ENCODE measurements around the gene LRRC74B.
"Not testable (repeated sequence)": the region's sequence is repeated elsewhere in the genome, so short reads cannot be mapped to it uniquely, and the experiment has no call there.

The LRRC74B gene

DNA sequence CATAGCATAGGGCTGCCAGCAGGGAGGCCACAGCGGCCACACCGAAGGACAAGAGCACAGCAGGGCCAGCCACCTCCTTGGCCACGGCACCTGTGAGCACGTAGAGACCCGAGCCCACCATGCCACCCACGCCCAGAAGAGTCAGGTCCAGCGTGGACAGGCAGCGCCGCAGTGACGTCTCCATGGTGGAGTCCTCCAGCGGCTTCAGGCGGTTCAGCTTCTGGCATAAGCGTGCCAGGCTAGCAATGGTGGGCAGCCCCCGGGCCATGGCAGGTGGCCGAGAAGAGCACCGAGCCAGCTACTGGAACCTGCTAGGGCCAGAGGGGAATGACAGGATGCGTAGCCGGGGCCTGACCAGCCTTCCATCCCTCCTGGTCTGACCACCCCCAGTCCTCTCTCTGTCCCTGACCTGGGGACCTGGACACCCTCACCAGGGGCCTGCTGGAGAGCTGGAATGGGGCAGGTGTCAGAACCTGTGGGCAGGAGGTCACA, 14.2 kb upstream of the LRRC74B start:
- DNase-seq (ENCODE audit: low spot score) = no peak

DNA sequence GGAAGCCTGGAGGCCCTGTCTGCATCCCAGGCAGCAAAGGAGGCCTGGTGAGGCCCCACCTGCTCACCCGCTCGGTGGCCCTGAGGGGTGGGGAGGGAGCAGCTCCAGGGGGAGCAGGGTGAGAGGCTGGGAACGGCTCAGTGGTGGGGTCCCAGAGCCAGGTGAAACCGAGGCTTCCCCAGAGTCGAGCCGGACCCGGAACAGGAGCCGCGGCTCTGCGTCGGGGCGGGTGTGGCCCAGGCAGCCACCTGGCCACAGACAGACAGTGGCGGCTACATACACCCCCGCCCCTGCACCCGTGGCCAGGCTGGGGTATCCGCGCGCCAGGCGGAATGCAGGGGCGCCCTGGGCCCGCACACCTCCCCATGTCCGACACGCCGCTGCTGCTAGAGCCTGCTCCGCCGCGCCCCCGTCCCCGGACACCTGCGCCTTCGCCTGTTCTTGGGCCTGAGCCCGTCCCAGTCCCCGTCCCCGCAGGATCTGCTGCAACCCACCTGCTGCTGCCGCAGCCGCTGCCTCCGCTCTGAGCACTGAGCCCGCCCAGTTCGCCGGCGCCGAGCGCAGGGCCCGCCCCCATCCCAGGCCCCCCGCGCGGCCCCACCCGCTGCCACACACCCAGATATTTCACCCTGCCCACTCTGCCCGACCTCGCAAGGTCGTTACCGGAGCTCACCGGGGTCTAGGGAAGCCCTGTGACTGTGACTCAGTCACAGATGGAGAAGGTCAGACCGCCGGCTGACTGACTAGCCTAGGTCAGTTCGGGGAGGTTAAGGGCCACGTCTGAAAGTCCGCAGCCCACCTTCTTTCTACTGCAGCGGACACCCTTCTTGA, 13.5 kb upstream of the LRRC74B start, which contains the start of gene SLC7A4:
Gene SLC7A4, minus strand, starts transcription at position 525 of the 831 bp plus-strand sequence. CDS start 749 bp downstream, outside the sequence.
- DNase-seq (ENCODE audit: low spot score) = no peak

DNA sequence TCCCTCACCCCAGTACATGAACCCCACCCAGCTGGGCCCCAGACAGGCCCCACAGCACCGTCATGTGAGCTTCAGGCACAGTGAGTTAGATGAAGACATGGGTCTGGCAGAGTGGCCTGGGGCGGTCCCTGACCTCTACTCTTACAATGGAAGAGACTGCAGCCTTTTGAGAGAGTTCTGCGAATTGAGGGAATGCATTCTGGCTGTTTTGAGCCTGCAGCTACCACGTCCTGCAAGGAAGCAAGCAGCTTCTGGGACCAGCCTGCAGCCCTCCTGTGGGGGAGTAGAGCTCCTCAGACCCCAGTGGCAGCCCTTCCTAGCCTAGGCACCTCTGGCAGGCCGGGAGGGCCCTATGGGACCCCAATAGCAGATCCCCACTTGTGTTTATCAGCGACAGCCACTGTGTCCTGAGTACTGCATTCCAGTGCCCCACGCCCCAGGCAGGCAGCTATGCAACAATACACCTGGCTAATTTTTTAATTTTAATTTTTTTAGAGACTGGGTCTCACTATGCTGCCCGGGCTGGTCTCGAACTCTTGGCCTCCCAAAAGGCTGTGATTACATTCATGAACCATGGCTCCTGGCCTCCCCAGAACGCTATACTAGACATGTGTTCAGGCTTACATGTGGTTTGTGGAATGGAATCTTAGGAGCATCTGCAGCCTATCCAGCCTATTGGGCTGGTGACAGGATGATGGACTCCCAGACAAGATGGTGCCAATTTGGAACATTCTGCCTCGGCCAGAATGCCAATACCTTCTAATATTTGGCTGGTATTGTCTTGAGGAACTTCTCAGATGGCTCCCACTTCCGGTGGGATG, 12.7 kb upstream of the LRRC74B start:
- no peak for DNase-seq (ENCODE audit: low spot score)

DNA sequence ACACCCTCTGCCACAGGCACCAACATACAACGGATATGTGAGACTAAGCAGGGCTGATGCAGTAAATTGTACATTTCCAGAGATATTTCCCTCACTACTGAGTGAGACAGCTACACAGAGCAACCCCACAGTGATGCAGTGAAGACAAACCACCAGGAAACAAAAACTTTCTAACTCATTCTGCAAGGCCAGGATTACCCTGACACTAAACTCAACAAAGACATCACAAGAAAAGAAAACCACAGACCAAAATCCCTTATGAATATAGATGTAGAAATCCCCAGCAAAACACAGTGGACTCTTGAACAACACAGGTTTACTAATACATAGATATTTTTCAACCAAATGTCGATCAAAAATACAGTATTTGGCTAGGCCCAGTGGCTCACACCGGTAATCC, 11.9 kb upstream of the LRRC74B start:
- no peak for DNase-seq (ENCODE audit: low spot score)

DNA sequence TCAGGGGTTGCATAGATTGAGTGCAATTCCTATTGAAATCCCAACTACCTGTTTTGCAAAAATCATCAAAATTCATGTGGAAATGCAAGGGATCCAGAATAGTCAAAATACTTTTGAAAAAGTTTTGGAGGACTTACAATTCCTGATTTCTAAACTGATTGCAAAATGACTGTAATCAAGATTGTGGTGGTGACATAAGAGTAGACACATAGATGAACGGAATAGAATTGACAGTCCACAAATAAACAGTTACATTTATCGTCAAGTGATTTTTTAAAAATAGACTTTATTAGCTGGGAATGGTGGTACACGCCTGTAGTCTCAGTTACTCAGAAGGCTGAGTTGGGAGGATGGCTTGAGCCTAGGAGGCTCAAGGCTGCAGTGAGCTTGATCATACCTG, 10.8 kb upstream of the LRRC74B start:
- DNase-seq (ENCODE audit: low spot score) = no peak

DNA sequence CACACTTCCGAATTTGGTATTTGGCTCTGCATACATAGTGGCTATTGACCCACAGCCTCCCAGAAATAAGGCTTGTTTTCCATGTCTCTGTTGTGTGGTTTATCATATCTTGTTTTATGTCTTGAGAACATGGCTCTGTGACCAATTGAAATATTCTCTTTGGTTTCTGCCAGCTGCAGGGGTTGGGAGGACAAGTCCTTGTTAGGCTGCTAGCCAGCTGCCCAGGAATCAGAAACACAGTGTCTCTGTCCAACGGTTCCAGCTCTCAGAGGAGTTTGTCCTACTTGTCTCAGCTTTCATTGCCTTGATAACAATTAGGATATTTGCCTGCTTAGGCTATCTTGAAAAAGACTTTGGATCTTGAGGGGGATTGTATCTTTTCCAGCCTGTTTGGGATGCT, 7.3 kb upstream of the LRRC74B start:
- no peak for DNase-seq (ENCODE audit: low spot score)

DNA sequence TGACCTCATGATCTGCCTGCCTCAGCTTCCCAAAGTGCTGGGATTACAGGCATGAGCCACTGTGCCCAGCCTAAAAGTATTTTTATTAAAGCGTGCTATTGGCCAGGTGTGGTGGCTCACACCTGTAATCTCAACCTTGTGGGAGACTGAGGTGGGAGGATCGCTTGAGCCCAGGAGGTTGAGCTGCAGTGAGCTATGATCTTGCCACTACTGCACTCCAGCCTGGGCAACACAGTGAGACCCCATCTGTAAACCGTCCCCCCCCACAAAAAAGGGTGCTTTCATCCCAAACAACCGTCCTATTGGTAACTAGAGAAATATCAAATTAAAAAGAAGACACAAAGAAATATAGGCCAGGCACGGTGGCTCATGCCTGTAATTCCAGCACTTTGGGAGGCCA, 6.6 kb upstream of the LRRC74B start:
- not testable (repeated sequence) for DNase-seq (ENCODE audit: low spot score)

DNA sequence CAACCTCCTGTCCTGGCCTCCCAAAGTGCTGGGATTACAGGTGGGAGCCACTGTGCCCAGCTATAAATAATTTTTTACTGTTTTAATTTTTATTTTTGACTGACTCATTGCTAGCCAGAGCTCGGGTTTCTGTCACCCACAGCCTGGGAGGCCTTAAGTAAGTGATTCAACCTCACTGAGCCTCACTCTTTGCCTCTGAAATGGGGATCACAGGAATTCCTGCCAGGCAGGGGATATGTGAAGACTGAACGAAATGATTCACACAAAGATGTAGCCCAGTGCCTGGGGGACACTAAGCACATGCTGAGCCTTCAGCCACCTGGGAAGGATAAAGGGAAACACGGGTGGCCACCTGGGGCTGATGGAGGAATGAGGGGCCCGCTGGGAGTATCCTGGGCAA, 3.8 kb upstream of the LRRC74B start:
- DNase-seq (ENCODE audit: low spot score) = no peak

DNA sequence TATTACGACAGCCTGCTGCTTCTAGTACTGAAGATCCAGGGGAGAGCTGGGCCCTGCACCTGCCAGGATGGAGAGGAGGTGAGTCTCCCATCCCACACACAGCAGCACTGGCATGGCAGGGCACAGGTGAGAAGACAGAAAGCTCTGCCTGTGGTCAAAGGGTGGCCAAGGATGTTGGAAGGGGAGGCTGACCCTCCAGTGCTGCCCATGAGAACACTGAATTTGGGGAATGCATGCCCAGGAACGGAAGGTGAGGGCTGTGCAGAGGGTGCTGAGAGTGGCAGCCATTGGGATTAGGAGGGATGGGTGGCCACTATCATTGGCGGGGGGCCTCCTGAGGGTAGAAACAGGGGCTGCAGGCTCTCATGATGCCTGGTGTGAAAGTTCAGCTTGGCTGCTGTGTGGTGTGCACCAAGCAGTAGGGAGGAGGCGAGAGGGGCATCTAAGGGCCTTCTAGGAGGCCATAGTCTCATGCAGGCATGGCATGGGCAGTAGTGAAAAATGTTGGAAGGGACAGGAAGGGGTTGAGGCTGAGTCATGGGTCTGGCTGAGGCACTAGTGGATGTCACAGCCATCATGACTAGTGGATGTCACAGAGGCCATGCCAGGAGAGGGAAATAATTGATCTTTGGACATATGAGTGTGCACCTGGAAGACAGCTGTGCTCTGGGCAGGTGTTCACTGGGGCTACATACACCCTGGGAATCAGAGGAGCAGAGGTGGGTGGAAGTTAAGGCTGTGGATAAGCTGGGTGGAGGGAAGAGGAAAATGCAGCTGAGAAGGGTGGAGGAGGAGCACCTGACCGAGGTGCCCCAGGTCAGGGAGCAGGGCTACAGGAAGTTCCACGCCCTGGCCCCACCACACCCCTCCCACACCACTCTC, 2.5 kb upstream of the LRRC74B start:
- DNase-seq (ENCODE audit: low spot score) = no peak

DNA sequence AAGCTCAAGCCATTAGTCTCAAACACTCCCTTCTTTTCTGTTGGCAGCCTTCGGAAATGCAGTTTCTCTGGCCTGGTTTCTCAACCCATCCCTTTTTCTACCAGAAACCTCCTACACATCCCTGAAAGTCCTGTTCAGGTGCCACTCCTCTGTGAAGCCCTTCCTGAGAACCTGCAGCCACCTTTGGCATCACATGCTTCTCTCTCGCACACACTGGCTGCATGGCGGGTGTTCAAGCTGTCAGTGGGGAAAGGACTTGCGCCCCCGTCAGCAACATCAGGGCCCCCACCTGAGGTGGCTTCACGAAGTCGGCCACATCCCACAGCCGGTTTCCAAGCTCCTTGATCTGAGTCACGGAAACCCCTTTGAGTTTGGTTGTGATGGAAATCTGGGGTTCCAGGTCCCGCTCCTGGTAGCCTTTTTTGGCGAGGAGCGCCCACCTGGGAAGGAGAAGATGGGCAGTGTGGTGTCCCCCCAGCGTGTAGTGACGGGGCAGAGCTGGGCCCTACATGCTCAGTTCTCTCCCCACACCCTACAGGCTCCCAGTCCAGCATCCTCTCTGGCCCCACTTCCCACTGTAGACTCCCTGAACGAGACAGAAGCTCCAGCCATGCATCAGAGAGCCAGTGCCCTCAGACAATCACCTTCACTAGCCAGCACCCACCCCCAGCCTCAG, 1.7 kb upstream of the LRRC74B start:
- DNase-seq (ENCODE audit: low spot score) = no peak

DNA sequence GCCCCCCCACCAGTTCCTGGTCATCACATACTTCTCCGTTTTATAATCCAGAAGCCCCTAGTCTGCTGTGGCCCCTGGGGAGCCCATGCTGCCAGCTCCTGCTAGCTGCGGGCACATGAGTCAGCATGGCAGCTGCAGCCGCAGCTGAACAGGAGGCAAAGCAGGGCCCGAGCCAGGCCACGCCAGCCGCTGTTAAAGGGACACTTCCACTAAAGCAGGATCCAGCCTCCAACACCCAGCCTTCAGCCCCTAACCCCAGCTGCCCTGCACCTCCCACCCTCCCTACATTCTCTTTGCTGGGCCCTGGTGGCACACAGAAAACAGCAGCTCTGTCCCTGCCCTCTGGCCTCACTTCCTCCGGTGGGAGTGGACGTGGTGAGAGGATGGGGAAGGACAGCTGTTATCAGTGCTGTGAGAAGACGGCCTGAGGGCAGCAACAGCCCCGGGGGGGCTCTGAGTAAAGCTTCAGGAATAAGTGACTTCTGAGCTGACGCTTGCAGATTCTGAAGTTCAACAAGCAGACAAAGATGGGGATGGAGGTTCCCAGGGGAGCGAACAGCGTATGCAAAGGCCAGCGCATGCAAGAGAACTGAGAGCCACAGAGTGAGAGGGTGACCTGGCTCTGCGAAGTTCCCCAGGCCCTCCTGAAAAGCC, 688 bp upstream of the LRRC74B start:
- DNase-seq (ENCODE audit: low spot score) = no peak

DNA sequence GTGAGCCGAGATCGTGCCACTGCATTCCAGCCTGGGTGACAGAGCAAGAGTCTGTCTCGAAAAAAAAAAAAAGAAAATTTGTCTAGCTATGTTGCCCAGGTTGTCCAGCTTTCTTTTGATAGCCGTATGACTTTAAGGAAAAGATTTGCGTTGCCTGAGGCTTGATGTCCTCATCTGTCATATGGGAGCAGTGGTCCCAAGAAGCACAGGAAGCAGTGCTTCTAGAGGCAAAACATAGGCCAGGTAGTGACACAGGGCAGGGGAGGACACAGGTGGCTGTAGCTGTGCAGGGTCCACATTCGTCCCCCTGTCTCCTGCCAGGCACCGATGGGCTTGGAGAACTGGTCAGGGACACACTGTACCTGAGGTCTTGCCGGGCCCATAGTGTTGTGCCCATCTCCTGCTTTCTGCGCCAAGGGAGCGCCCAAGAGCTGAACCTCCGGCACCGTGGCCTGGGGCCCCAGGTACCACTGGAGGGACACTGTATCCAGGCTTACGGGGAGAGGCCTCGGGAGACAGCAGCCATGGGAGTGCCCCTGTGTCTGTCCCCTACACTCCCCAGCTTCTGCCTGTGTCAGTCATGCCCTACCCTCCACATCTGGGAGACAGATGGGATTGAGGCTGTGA, 1.4 kb downstream of the LRRC74B start:
- no peak for DNase-seq (ENCODE audit: low spot score)

DNA sequence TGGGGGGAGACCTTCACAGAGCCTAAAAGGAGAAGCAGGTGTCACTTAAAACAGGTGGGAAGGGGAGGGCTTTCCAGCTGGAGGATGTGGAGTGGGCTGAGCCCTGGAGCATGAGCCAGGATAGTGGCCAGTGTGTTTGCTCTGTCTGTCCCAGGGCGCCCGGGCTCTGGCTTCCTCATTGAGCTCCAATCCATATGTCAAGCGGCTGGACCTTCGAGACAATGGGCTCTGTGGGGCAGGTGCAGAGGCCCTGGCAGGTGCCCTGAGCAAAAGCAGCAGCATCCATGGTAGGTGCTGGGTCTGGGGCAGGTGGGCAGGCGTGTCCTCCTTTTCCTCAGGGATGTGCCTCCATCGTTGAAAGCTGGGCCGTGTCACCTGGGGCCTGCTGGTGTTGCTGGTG, 2.0 kb downstream of the LRRC74B start:
- no peak for DNase-seq (ENCODE audit: low spot score)

DNA sequence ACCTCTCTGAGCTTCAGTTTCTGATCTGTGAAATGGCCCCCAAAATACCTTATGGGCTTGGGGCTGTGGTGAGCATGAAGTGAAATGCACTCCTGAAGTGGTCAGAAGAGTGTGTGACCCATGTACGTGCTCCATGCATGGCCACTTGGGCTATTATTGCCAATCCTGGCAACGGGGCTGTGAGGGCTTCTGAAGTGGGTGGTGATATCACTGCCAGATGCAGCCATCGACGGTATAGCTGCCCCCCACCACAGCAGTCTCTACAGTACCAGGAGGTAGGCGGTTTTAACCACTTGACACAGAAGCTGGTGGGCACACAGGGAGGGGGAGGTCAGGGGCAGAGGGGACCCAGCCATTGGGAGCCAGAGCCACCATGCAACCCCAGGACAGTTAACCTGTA, 2.7 kb downstream of the LRRC74B start:
- not testable (repeated sequence) for DNase-seq (ENCODE audit: low spot score)

DNA sequence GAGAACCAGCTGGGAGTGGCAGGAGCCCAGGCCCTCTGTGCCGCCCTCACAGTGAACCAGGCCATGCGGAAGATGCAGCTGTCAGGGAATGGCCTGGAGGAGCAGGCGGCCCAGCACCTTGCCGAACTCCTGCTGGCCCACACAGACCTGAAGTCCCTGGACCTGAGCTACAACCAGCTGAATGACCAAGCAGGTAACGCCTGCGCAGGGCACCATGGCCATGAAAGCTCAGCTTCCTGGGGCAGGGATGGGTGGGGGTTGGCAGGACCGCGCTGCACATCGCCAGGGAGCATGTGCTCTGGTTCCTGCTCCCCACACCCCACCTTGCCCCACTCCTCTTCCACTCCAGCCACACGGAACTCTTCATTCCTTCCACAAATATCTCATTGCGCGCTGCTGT, 3.2 kb downstream of the LRRC74B start:
- DNase-seq (ENCODE audit: low spot score) = not testable (repeated sequence)

DNA sequence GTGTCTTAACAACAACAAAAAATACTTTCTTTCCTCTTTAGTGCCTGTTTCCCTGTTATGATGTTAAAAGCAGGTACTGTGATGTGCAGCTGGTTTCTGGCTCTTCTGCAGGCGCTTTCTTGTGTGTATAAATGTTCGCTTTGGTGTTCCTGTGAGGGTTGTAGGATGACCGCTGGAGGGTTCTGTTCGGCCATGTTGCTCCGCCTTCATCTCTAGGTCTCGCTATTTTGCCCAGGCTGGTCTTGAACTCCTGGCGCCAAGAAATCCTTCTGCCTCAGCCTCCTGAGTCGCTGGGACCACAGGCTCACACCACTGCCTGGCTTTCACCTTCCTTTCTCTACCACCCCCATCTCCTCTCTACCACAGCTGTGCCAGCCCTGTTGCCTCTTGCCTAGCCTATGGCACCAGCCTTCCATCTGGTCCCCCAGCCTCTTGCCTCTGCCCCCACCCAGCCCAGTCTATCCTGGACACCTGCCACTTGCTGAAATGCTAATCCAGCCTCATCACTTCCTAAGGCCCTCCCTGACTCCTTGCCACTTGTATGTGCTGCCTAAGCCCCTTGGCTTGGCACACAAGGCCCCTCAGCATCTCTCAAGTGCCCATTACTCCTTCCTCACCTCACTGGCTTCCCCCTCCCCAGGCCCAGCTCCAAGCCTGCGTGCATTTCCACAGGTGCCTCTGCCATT, 5.5 kb downstream of the LRRC74B start:
- DNase-seq (ENCODE audit: low spot score) = no peak

DNA sequence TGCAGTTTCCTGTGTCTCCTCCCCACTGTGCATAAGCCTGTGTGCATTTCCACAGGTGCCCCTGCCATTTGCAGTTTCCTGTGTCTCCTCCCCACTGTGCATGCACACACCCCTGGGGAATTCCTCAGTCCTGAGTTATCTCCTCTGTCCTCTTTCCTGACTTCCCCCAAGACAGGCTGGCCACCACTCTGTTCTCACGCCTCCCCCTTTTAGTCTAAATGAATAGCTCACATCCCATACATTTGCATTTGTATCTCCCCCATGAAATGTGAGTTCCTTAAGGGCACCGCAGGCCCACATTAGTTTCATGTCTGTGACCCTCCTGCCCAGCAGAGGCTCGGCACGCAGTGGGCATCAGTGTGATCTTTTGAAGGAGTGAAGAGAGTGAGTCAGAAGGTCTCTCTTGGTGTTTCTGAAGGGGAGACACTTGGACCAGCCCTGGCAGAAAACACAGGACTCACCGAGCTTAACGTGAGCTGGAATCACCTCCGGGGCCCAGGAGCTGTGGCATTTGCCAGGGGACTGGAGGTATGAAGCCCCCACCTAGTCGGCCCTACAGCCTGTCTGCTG, 6.2 kb downstream of the LRRC74B start:
- no peak for DNase-seq (ENCODE audit: low spot score)

DNA sequence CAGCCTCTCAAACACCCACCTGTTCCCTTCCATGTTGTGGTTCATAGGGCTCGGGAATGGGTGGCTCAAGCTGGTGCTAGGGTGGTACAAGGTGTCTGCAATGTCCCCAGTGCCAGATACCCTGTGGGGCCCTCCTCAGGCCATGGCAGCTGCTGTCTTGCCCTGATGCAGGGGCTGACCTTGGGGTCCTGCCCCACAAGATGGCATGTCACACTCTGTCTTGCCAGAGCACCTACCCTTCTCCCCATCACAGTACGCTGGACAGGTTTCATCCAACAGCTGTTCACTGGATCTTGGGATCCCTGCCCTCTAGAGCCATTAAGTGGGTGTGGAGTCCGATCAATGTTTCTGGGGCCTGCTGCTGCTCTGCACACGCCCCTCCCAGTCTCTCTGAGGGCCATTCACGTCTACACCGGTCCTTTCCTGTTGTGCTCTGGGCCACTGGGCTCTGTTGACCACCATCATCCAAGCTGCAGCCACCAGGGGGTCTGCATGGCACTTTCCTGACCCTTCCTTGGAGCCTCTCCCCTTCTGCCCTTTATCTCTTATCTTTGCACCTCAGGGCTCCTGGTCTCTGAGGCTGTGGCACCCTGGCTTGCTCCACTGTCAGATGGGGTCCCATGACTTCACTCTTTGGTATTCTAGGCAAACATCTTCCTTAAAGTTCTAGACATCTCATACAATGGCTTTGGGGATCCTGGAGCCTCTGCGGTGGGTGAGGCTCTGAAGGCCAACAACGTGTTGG, 7.1 kb downstream of the LRRC74B start:
- no peak for DNase-seq (ENCODE audit: low spot score)

All from globus pallidus (tissue), 1 donor.